NCI-H748 treated with DMSO at 0.1 percent for 48 hours (cell line): ENCODE results near the gene DLX2.
A peak's percentile ranks its signal among the peaks of the same experiment; 100 is the strongest.

Experiments
- DNase-seq: peaks from one replicate; lab custom pipeline; 2025; lab: John Stamatoyannopoulos, UW

DLX2 gene

DNA sequence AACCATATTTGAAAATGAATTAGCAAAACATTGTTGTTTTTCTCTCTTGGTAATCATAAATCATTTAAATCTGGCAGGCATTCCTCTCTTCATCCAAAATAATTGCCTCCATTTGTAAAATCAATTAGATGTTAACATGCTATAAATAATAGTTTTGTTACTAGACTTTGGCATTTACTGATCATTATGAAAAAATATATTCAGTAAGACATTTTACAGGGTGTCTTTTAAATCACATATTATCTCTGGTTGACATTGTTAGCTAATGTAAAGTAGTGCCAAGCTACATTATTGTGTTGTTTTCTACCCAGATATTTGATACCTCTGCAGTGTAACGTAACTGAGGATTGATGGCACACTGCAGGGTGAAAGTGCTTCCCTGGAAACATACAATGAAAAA is 49.2 kb downstream of the DLX2 start:
- no peak for DNase-seq

DNA sequence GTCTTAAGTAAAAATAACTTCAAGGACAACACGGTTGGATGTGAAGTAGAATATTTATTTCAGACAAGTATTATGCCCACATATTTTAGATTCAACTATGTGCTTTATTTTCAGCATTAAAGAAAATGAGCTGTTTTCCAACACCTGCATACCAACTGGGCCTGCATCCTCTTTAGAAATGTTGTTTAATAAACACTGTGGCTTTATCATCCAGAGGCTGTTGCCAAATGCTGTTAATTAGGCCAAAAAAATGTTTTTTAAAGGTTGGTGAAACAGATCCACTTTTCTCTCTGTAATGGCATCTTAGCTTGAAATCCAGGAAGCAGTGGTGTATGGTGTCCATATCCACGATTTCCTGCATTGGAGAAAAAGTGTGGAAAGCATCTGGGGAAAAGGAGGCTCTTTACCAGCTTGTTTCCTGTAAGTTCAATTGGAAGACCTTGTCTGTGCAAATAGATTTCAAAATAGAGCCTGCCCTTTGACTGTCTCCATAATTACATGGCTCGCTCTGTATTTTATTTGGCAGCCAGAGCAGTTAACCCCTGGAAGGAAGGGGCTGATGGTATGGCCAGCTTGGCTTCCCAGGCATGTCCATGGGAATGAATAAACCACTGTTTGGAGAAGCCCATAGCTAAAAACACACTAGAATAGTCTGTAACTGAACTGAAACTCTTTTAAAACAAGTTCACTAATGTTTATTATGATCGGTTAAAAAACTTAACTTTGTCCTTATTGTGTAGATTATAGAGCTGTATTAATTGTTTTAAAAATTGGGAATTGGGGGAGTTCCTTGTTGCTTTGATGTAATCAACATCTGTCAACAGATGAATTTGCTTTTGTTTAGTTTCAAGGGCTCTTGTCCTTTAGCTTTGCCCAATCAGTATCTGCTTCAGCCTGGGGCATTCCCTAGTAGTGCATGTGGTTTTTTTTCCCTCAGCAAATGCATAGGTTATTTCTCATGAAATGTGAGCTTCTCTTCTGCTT is 50.4 kb downstream of the DLX2 start:
- DNase-seq: peak; percentile 49

DNA sequence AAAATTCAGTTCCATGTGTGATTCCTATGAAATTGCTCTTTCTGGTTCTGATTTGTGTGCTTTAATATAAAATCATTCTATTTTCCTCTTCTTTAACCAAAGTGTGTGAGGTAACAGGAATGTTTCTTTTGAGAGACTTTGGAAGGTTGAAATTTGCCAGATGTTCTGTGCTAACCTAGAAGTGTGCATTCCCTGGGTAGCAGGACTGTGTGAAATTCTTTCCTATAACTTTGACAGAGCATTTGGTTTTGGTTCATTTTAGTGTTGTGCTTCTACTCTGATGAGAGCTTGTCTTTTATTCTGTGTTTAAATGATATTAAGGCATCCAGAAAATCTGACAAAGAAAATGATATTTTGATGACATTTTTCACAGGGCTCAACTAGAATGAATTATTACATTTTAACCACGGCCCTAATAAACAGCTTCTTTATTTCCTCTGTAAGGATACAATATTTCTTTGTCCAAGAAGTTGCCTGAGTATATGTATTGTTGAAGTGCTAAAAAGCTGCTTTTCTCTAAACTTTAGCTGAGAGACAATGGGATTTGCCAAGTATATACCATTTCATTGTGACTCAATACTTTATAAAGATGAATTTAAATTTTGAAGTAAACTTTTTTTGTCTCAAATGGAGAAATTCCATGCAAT is 52.1 kb downstream of the DLX2 start:
- DNase-seq: no peak

DNA sequence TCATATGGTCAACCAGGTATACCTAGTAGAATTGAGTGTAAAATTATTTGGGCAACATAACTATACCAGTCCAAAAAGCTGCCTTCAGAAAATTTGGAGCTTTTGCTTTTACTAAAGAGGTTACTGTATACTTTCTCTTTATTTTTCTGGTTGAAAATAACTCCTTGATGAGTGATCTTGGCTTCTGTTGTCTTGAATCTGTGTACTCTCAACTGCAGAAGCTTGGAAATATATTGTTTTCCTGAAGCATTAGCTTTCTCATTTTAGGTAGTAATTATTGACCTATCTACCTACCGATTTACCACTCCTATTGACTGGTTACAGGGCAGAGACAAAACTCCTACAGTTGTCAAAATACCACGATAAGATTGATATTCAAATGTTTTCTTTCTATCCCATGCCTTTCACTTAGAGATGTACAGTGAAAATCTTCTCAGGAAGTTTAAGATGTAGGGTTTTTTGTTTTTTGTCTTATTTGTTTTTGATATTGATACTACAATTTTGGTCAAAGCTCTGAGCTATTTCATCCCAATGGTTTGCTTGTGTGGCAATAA is 53.1 kb downstream of the DLX2 start:
- DNase-seq: no peak
